Liver (tissue), 9 donors: ENCODE results near the gene DSCAM. TPM values are rescaled to one million over a fixed set of nuclear protein-coding genes. Genes with fewer than 3 reads are reported as not detected.

Experiments
- DNase-seq: peaks from one replicate; pipeline ENCODE4 v3.0.0-alpha.2; 2017; ENCODE audit warnings: low spot score
- H3K27ac ChIP-seq, 2 donors: one replicate each; pipeline ENCODE4 v1.7.0; 2013; ENCODE audit warnings: inconsistent platforms in 2 of 2, low read length in 2 of 2, control low read depth in 1 of 2, low read depth in 1 of 2, mild to moderate bottlenecking in 1 of 2
- H3K27me3 ChIP-seq, 4 donors: one replicate each; pipeline versions ENCODE4 v1.6.1 to v1.7.0; 2013; ENCODE audit warnings: low read length in 3 of 4, inconsistent platforms in 1 of 4, mild to moderate bottlenecking in 1 of 4, moderate library complexity in 1 of 4; ENCODE audit not compliant: control insufficient read depth in 4 of 4, insufficient read depth in 4 of 4
- H3K36me3 ChIP-seq, 4 donors: one replicate each; pipeline versions ENCODE4 v1.6.1 to v1.7.0; 2013; ENCODE audit warnings: low read length in 3 of 4, mild to moderate bottlenecking in 3 of 4, low read depth in 1 of 4, moderate library complexity in 1 of 4; ENCODE audit not compliant: control insufficient read depth in 4 of 4, insufficient read depth in 3 of 4
- H3K4me1 ChIP-seq, 4 donors: one replicate each; pipeline versions ENCODE4 v1.6.1 to v1.7.0; 2013; ENCODE audit warnings: low read length in 3 of 4, mild to moderate bottlenecking in 3 of 4, moderate library complexity in 1 of 4; ENCODE audit not compliant: control insufficient read depth in 4 of 4, insufficient read depth in 4 of 4
- H3K4me3 ChIP-seq, 3 donors: one replicate each; pipeline versions ENCODE4 v1.6.1 to v1.7.0; 2013; ENCODE audit warnings: low read length in 3 of 3, control low read depth in 1 of 3, low read depth in 1 of 3, mild to moderate bottlenecking in 1 of 3
- H3K9ac ChIP-seq, 2 donors: one replicate each; pipeline ENCODE4 v1.7.0; 2013; ENCODE audit warnings: low read length in 2 of 2, mild to moderate bottlenecking in 2 of 2, moderate library complexity in 2 of 2, control low read depth in 1 of 2, low read depth in 1 of 2
- H3K9me3 ChIP-seq, 4 donors: one replicate each; pipeline versions ENCODE4 v1.6.1 to v1.7.0; 2013; ENCODE audit warnings: low read length in 3 of 4; ENCODE audit not compliant: control insufficient read depth in 4 of 4
- EGR1 ChIP-seq, 2 donors: IDR thresholded peaks; 2 replicates each; pipeline ENCODE4 v1.6.1; 2016 to 2018; ENCODE audit warnings: antibody characterized with exemption in 2 of 2, low read depth in 2 of 2
- FOXA1 ChIP-seq: IDR thresholded peaks from 2 replicates; pipeline ENCODE4 v1.6.1; 2016; ENCODE audit warnings: antibody characterized with exemption
- FOXA2 ChIP-seq: IDR thresholded peaks from 2 replicates; pipeline ENCODE4 v1.6.1; 2016; ENCODE audit warnings: antibody characterized with exemption
- GABPA ChIP-seq, 2 donors: IDR thresholded peaks in 1 of 2; conservative IDR thresholded peaks in 1 of 2; 2 replicates each; pipeline ENCODE4 v1.6.1; 2016; ENCODE audit warnings: antibody characterized with exemption in 2 of 2, mild to moderate bottlenecking in 1 of 2, moderate library complexity in 1 of 2
- HNF4A ChIP-seq, 2 donors: conservative IDR thresholded peaks; 2 replicates each; pipeline ENCODE4 v1.6.1; 2016; ENCODE audit warnings: antibody characterized with exemption in 2 of 2, mild to moderate bottlenecking in 2 of 2
- HNF4G ChIP-seq: IDR thresholded peaks from 2 replicates; pipeline ENCODE4 v1.6.1; 2016; ENCODE audit warnings: antibody characterized with exemption
- JUND ChIP-seq, 2 donors: IDR thresholded peaks; 2 replicates each; pipeline ENCODE4 v1.6.1; 2016; ENCODE audit warnings: antibody characterized with exemption in 2 of 2
- NR2F2 ChIP-seq: IDR thresholded peaks from 2 replicates; pipeline ENCODE4 v1.6.1; 2016; ENCODE audit warnings: antibody characterized with exemption
- RAD21 ChIP-seq, 2 donors: IDR thresholded peaks; 2 replicates each; pipeline ENCODE4 v1.6.1; 2016; ENCODE audit warnings: antibody characterized with exemption in 2 of 2, mild to moderate bottlenecking in 2 of 2
- REST ChIP-seq: IDR thresholded peaks from 2 replicates; pipeline ENCODE4 v1.6.1; 2016; ENCODE audit warnings: antibody characterized with exemption, mild to moderate bottlenecking
- RXRA ChIP-seq, 2 donors: IDR thresholded peaks; 2 replicates each; pipeline ENCODE4 v1.6.1; 2017 to 2018; ENCODE audit warnings: antibody characterized with exemption in 2 of 2, mild to moderate bottlenecking in 1 of 2
- SP1 ChIP-seq: IDR thresholded peaks from 2 replicates; pipeline ENCODE4 v1.6.1; 2018; ENCODE audit warnings: antibody characterized with exemption, mild to moderate bottlenecking
- TAF1 ChIP-seq: conservative IDR thresholded peaks from 2 replicates; pipeline ENCODE4 v1.6.1; 2016; ENCODE audit warnings: antibody characterized with exemption, mild to moderate bottlenecking
- YY1 ChIP-seq: IDR thresholded peaks from 2 replicates; pipeline ENCODE4 v1.6.1; 2016; ENCODE audit warnings: antibody characterized with exemption, mild to moderate bottlenecking
- WGBS: extraction: QIAGEN DNeasy Blood & Tissue Kit; methylation state at CpG from one replicate; pipeline ENCODE4 v1.1.7; 2013; 5-methylcytosine and 5-hydroxymethylcytosine counted together
- polyA plus RNA-seq, 2 donors: library from polyadenylated mRNA; stranded (reverse) in 1 of 2; unstranded in 1 of 2; fragments of 200-250 nt in 1 of 2; fragments of >200 nt in 1 of 2; fragmentation: Nextera tagmentation in 1 of 2; extraction: Ambion mirVana in 1 of 2; gene quantifications; one replicate each; pipeline versions ENCODE4 v1.2.1 to v1.2.3, GENCODE V29; 2013 to 2015
- total RNA-seq, 2 donors: library from RNA; depleted of rRNA; stranded (reverse); fragments of >200 nt; gene quantifications; one replicate each; pipeline ENCODE4 v1.2.3, GENCODE V29; 2014
- TF ChIP-seq, protein P1 (sequence below): IDR thresholded peaks from 2 replicates; pipeline ENCODE4 v1.6.1; 2016; ENCODE audit warnings: antibody characterized with exemption
- TF ChIP-seq, protein P2 (sequence below): IDR thresholded peaks from 2 replicates; pipeline ENCODE4 v1.6.1; 2016; ENCODE audit warnings: antibody characterized with exemption
- TF ChIP-seq, protein P3 (sequence below): fragments of 150-350 bp; IDR thresholded peaks from 2 replicates; pipeline ENCODE4 v1.5.1; 2017; ENCODE audit warnings: improper control_type of control experiment, low read depth, low read length; ENCODE audit not compliant: missing input control
- TF ChIP-seq, protein P4 (sequence below): IDR thresholded peaks from 2 replicates; pipeline ENCODE4 v1.6.1; 2016; ENCODE audit warnings: antibody characterized with exemption
- donor health status: healthy.
- donor health status: healthy.
- donor health status: healthy.
- donor health status: healthy.
- donor health status: healthy.

DSCAM gene
- total and polyA plus RNA-seq, 4 donors = 0.02 to 0.23 (median 0.10) TPM

DNA sequence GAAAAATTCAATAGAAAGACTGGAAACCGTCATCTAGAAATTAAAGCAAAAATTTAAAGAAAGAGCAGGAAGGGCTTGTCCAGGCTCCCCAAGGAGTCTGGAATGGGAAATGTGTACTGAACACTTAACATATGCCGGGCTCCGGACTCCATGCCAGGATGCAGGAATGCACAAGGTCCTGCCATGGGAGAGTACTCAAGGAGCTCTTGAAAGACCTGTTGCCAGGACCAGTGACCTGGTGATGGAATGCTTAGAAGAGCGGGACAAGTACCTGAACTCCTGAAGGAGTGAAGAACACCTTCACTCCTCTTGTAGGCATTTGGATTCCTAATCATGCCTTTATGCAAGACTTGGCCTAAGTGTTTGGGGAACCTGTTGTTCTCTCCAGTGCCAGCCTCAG, 16.9 kb upstream of the DSCAM start:
- Histone ChIP-seq H3K27ac (no peak overlapping the region), H3K4me3 (no peak overlapping the region), H3K36me3 (no peaks in the 10 kb centered on the region), H3K4me1 (no peaks in the 10 kb centered on the region), H3K27me3 (no peaks in the 10 kb centered on the region), H3K9me3 (no peaks in the 10 kb centered on the region), H3K9ac (no peak overlapping the region)
- TF ChIP-seq FOXA1 (no peak), NR2F2 (no peak), HNF4G (no peak), TAF1 (no peak)
- WGBS = 87% methylated on average over 4 of the region's 4 CpGs
- DNase-seq = no peak

DNA sequence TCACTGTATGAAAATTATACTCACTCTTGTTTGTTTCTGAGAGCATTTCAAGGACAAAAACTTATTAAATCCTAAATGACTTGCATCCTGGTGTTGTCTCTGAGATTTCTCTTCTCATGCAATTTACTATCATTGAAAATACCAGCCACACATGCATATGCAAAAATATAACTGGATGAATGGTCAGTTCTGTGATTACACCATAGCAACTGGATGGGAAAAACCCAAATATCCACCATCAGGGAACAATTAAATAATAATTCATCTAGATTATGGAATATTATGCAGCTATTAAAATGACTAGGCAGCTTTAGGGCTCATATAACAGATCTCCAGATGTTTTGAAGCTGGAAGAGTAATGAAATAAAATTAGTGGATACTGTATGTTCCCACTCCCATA, 11.6 kb upstream of the DSCAM start:
- Histone ChIP-seq H3K9ac (no peak overlapping the region), H3K36me3 (no peaks in the 10 kb centered on the region), H3K27ac (no peak overlapping the region), H3K4me3 (no peak overlapping the region), H3K9me3 (no peaks in the 10 kb centered on the region), H3K27me3 (peaks cover 0 to 6% (median 0%) of the 10 kb centered on the region in 4 donors), H3K4me1 (no peaks in the 10 kb centered on the region)
- no peak for DNase-seq
- TF ChIP-seq, protein P1, sequence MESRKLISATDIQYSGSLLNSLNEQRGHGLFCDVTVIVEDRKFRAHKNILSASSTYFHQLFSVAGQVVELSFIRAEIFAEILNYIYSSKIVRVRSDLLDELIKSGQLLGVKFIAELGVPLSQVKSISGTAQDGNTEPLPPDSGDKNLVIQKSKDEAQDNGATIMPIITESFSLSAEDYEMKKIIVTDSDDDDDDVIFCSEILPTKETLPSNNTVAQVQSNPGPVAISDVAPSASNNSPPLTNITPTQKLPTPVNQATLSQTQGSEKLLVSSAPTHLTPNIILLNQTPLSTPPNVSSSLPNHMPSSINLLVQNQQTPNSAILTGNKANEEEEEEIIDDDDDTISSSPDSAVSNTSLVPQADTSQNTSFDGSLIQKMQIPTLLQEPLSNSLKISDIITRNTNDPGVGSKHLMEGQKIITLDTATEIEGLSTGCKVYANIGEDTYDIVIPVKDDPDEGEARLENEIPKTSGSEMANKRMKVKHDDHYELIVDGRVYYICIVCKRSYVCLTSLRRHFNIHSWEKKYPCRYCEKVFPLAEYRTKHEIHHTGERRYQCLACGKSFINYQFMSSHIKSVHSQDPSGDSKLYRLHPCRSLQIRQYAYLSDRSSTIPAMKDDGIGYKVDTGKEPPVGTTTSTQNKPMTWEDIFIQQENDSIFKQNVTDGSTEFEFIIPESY = no peak
- no peak for TF ChIP-seq FOXA2
- TF ChIP-seq, protein P2, sequence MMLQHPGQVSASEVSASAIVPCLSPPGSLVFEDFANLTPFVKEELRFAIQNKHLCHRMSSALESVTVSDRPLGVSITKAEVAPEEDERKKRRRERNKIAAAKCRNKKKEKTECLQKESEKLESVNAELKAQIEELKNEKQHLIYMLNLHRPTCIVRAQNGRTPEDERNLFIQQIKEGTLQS = no peak
- no peak for TF ChIP-seq RAD21 (IDR thresholded peaks at IDR 0.05)

- Histone ChIP-seq H3K27me3 (peaks cover 0 to 11% (median 3%) of the 10 kb centered on the region in 4 donors), H3K27ac (no peak overlapping the region), H3K4me1 (no peaks in the 10 kb centered on the region), H3K9me3 (no peaks in the 10 kb centered on the region), H3K36me3 (no peaks in the 10 kb centered on the region), H3K4me3 (no peak overlapping the region), H3K9ac (no peak overlapping the region)
- 56% methylated on average over 24 of the region's 24 CpGs for WGBS
- no peak for DNase-seq
- TF ChIP-seq RXRA (IDR thresholded peaks at IDR 0.05) (no peak), HNF4A (conservative IDR thresholded peaks at IDR 0.05) (no peak), YY1 (no peak), TAF1 (no peak), SP1 (no peak), REST (no peak), JUND (IDR thresholded peaks at IDR 0.05) (no peak), EGR1 (IDR thresholded peaks at IDR 0.05; ENCODE audit: low read depth in 2 of 2) (no peak), HNF4G (no peak), GABPA (IDR thresholded peaks at IDR 0.05 in 1 of 2, conservative IDR thresholded peaks at IDR 0.05 in 1 of 2) (no peak)
- TF ChIP-seq, protein P3, sequence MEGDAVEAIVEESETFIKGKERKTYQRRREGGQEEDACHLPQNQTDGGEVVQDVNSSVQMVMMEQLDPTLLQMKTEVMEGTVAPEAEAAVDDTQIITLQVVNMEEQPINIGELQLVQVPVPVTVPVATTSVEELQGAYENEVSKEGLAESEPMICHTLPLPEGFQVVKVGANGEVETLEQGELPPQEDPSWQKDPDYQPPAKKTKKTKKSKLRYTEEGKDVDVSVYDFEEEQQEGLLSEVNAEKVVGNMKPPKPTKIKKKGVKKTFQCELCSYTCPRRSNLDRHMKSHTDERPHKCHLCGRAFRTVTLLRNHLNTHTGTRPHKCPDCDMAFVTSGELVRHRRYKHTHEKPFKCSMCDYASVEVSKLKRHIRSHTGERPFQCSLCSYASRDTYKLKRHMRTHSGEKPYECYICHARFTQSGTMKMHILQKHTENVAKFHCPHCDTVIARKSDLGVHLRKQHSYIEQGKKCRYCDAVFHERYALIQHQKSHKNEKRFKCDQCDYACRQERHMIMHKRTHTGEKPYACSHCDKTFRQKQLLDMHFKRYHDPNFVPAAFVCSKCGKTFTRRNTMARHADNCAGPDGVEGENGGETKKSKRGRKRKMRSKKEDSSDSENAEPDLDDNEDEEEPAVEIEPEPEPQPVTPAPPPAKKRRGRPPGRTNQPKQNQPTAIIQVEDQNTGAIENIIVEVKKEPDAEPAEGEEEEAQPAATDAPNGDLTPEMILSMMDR = no peak
- TF ChIP-seq, protein P2 = no peak
- TF ChIP-seq, protein P4, sequence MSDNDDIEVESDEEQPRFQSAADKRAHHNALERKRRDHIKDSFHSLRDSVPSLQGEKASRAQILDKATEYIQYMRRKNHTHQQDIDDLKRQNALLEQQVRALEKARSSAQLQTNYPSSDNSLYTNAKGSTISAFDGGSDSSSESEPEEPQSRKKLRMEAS = no peak
- TF ChIP-seq, protein P1 = no peak
Measured at GRCh38 chr21:40853956-40854688, 7.2 kb upstream of the DSCAM start.
